Endothelial cell of coronary artery (primary cell): ENCODE results near the gene MACROH2A1. TPM values are rescaled to one million over a fixed set of nuclear protein-coding genes. Genes with fewer than 3 reads are reported as not detected.

Experiments used
- total RNA-seq: library from RNA; depleted of rRNA; stranded (reverse); fragments of >200 nt; gene quantifications from 2 replicates; pipeline ENCODE4 v1.2.3, GENCODE V29; 2014

MACROH2A1 gene
- 164 and 196 TPM in 2 replicates for total RNA-seq

DNA sequence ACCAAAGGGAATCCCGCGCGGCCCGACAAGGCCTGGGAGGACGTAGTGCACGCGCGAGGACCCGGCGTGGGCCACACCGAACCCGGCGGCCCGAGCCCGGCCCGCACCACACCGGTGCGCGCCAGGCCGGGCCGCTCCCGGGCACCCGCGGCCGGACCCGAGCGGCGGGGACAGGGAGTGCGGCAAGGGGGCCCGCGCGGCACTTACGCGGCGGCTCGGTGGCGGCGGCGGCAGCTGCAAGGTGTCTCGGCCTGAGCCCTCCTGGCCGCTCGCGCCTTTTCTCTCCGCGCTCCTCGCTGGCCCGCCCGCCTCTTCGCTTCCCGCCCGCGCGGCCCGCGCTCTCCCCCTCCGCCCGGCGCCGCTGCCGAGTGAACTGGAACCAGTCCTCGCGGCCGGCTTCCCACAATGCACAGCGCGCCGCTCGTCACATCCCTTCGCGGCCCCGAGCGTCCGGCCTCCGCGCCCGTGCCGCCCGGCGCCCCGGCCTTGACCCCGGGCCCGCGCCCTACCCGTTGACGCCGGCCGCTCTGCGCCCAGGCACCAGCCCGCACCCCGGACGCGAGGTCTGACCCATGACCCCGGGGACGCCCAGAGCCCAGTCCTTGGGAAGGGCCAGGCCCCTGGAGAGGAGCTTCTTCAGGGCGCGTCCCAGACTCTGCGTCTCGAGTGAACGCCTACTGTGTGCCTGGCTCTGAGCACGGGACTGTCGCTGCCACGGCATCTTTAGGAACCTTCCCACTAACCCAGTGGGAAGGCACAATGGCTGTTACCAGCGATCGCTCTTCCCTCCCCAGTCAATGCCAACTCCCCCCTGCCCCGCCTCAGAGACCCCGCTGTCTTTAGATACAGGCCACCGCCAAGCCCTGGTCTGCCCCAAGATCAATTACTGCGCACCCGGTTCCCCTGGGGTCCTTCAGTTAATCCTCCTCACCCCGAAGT lies at the start of gene MACROH2A1:
Gene MACROH2A1, minus strand, starts transcription at position 377 of the 939 bp plus-strand sequence. CDS start 10,138 bp downstream, outside the sequence.

DNA sequence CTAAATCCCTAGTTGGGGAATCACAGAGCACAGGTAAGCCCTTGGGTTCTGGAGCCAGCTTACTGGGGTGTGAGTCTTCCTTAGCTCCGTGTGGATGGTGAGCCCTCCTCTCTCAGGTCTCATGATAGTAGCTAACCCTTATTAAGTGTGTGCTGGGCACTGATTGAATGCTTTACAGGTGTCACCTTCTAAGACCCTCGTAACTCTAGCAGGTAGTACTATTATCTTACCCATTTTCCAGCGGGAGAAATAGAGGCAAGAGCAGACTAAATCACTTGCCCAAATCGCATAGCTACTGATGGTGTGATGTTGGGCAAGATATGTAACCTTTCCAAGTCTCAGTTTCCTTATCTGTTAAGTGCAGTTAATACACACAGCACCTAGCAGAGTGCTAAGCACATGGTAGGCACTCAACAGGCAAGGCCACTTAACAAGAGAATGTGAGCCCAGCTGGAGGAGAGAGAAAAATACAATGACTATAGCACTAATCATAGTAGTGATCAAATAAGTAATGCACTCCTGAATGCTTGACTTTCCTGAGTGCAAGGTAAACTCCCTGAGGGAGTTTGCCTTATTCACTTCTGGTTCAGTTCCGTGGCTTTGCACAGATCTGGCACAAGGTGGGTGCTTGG lies 48.4 kb upstream of the MACROH2A1 start, which contains the start of gene DCANP1:
Gene DCANP1, minus strand, starts transcription at position 51 of the 632 bp plus-strand sequence. CDS start 240 bp downstream, outside the sequence.

Other genes with a start within 250 kb of the MACROH2A1 start
- not detected in 2 replicates for gene DCANP1, start 48.1 kb upstream of the MACROH2A1 start, total RNA-seq
- not detected in 2 replicates for gene TIFAB, start 53.1 kb upstream of the MACROH2A1 start, total RNA-seq
- gene NEUROG1, start 136.7 kb upstream of the MACROH2A1 start, total RNA-seq: not detected in 2 replicates
- gene CXCL14, start 179.8 kb upstream of the MACROH2A1 start, total RNA-seq: not detected in 2 replicates